Loucy (cell line): ENCODE measurements around the gene BPI.

Source experiments
- H2AFZ ChIP-seq: fragments of 200-600 bp; sonication (generic); 2 replicates; pipeline ENCODE4 v1.6.0; 2016; ENCODE audit warnings: antibody characterized with exemption, mild to moderate bottlenecking, low read length, moderate library complexity
- H3F3A ChIP-seq: fragments of 200-600 bp; 2 replicates; pipeline ENCODE4 v1.6.0; 2016; ENCODE audit warnings: antibody characterized with exemption, low read depth, mild to moderate bottlenecking
- H3K27me3 ChIP-seq: fragments of 200-600 bp; sonication (generic); 2 replicates; pipeline ENCODE4 v1.6.1; 2014; ENCODE audit warnings: low read length, mild to moderate bottlenecking; ENCODE audit not compliant: insufficient read depth, poor library complexity, severe bottlenecking
- H3K36me3 ChIP-seq: fragments of 200-600 bp; sonication (generic); 2 replicates; pipeline ENCODE4 v1.6.1; 2016; ENCODE audit warnings: low read length; ENCODE audit not compliant: insufficient read depth
- H3K4me1 ChIP-seq: fragments of 200-600 bp; sonication (generic); 2 replicates; pipeline ENCODE4 v1.5.1; 2014; ENCODE audit warnings: low read length, mild to moderate bottlenecking; ENCODE audit not compliant: insufficient read depth, poor library complexity, severe bottlenecking
- H3K4me2 ChIP-seq: fragments of 200-600 bp; sonication (generic); 2 replicates; pipeline ENCODE4 v1.6.0; 2014; ENCODE audit warnings: antibody characterized with exemption, low read length, low read depth, mild to moderate bottlenecking; ENCODE audit not compliant: poor library complexity, severe bottlenecking
- H3K4me3 ChIP-seq: fragments of 200-600 bp; sonication (generic); 2 replicates; pipeline ENCODE4 v1.5.1; 2014; ENCODE audit warnings: low read length, mild to moderate bottlenecking, mixed read lengths; ENCODE audit not compliant: poor library complexity, severe bottlenecking
- H3K79me2 ChIP-seq: fragments of 200-600 bp; sonication (generic); 2 replicates; pipeline ENCODE4 v1.6.1; 2014; ENCODE audit warnings: low read length; ENCODE audit not compliant: insufficient read depth
- H3K9ac ChIP-seq: fragments of 200-600 bp; sonication (generic); 2 replicates; pipeline ENCODE4 v1.6.0; 2014; ENCODE audit warnings: mild to moderate bottlenecking, low read depth, low read length, moderate library complexity; ENCODE audit not compliant: poor library complexity, severe bottlenecking
- H3K9me2 ChIP-seq: fragments of 200-600 bp; sonication (generic); replicated peaks from 2 replicates; pipeline ENCODE4 v1.6.1; 2016; ENCODE audit warnings: low read depth, low read length, mixed read lengths
- H3K9me3 ChIP-seq: fragments of 200-600 bp; sonication (generic); 2 replicates; pipeline ENCODE4 v1.6.1; 2014; ENCODE audit warnings: mild to moderate bottlenecking, antibody characterized with exemption, low read length, low read depth; ENCODE audit not compliant: insufficient read depth
- H4K20me1 ChIP-seq: fragments of 200-600 bp; sonication (generic); 2 replicates; pipeline ENCODE4 v1.6.0; 2014; ENCODE audit warnings: antibody characterized with exemption, low read length, mild to moderate bottlenecking; ENCODE audit not compliant: insufficient read depth, poor library complexity, severe bottlenecking
- EZH2phosphoT487 ChIP-seq: fragments of 200-600 bp; IDR thresholded peaks from 2 replicates; pipeline ENCODE4 v1.6.1; 2018; ENCODE audit warnings: antibody characterized with exemption, mild to moderate bottlenecking, moderate library complexity, borderline replicate concordance
- TF ChIP-seq, protein P1 (sequence below): fragments of 200-600 bp; sonication (generic); conservative IDR thresholded peaks from 2 replicates; pipeline ENCODE4 v1.5.1; 2014; ENCODE audit warnings: mild to moderate bottlenecking, antibody characterized with exemption, low read length

Gene BPI

DNA sequence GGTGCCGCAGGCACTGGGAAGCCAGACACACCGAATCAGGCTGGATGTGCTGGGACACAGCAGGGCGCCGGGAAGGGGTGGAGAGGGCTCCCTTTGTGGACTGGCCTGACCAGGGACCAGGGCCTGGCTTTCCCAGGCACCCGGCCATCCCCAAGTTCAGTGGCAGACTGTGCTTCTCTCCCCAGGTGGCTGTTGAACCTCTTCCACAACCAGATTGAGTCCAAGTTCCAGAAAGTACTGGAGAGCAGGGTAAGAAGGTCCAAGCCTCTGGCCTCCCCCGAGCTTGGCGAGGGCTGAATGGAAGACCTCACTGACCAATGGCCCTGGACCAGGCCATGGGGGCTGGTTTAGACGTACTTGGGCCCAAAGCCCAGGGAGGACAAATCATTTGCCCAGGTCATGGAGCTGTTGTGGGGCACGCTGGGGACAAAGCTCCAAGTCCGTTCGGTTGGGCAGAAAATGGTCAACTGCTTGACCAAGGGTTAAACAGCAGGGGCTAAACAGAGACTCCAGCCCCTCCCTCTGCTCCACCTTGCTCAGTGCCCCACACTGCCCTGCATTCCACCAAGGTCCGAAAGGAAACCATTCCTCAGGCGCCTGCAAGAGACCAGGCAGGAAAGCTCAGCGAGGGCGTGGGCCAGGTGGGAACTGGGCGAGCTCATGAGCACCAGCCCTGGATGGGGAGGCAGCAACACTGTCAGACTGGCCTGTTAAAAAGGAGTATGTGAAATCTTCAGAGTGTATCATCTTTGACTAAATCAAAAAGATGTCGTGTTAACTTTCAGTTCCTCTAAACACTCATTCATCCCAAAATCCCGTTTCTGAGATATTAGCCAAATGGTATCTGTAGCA lies 51.4 kb downstream of the BPI start:
- Histone ChIP-seq H3F3A (no peaks in the 10 kb centered on the region), H3K36me3 (no peaks in the 10 kb centered on the region), H3K9me2 (no peaks in the 10 kb centered on the region), H3K9ac (no peak overlapping the region), H3K4me3 (no peak overlapping the region), H3K4me2 (no peak overlapping the region), H4K20me1 (no peaks in the 10 kb centered on the region), H3K9me3 (no peaks in the 10 kb centered on the region), H3K79me2 (no peaks in the 10 kb centered on the region), H3K27me3 (no peaks in the 10 kb centered on the region), H2AFZ (no peak overlapping the region), H3K4me1 (no peaks in the 10 kb centered on the region)
- no peak for TF ChIP-seq EZH2phosphoT487
- TF ChIP-seq, protein P1, sequence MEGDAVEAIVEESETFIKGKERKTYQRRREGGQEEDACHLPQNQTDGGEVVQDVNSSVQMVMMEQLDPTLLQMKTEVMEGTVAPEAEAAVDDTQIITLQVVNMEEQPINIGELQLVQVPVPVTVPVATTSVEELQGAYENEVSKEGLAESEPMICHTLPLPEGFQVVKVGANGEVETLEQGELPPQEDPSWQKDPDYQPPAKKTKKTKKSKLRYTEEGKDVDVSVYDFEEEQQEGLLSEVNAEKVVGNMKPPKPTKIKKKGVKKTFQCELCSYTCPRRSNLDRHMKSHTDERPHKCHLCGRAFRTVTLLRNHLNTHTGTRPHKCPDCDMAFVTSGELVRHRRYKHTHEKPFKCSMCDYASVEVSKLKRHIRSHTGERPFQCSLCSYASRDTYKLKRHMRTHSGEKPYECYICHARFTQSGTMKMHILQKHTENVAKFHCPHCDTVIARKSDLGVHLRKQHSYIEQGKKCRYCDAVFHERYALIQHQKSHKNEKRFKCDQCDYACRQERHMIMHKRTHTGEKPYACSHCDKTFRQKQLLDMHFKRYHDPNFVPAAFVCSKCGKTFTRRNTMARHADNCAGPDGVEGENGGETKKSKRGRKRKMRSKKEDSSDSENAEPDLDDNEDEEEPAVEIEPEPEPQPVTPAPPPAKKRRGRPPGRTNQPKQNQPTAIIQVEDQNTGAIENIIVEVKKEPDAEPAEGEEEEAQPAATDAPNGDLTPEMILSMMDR = no peak

DNA sequence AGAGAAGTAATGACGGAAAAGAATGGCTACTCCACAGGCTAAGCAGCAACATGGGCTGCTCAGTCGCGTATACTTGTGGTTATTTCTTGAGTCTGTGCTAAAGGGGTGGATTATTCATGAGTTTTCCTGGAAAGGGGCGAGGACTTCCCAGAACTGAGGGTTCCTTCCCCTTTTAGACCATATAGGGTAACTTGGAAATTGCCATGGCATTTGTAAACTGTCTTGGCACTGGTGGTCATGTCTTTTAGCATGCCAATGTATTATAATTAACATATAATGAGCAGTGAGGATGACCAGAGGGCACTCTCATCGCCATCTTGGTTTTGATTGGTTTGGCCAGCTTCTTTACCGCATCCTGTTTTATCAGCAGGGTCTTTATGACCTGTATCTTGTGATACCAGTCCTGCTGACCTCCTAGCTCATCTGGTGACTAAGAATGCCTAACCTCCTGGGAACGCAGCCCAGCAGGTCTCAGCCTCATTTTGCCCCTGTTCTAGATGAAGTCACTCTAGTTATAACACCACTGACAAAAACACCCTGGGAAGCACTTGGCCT lies 53.8 kb downstream of the BPI start:
- no peak overlapping the region for H3K4me2 ChIP-seq

DNA sequence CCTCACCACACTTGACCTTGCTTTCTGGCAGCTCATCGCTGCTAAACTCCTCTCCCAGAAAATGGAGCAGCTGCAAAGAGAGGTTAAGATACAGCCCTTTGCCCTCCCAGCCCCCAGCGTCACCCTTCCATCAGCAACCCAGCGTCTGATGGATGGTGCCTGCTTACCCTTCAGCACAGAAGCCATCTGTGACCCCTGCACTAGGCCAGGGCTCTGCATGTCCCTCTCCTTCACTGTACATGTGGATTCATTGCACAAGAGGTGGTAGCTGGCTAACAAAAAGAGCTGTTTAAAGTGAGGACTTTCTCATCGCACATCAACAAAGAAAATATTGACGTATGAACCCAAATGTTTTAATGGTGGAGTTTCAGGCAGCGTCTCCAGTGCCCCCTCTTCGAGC lies 54.6 kb downstream of the BPI start:
- Histone ChIP-seq H3K9me3 (no peaks in the 10 kb centered on the region), H3K4me2 (no peak overlapping the region), H3K79me2 (no peaks in the 10 kb centered on the region), H3K4me1 (no peaks in the 10 kb centered on the region), H2AFZ (no peak overlapping the region), H4K20me1 (no peaks in the 10 kb centered on the region), H3K36me3 (no peaks in the 10 kb centered on the region), H3K27me3 (no peaks in the 10 kb centered on the region), H3K4me3 (no peak overlapping the region), H3K9ac (no peak overlapping the region), H3K9me2 (no peaks in the 10 kb centered on the region), H3F3A (no peaks in the 10 kb centered on the region)
- no peak for TF ChIP-seq EZH2phosphoT487
- TF ChIP-seq, protein P1 = no peak

More for the DNA sequence above, 53.8 kb downstream of the BPI start:
- H3K9ac ChIP-seq = no peak overlapping the region
- no peaks in the 10 kb centered on the region for H3K9me2 ChIP-seq
- H3K36me3 ChIP-seq = no peaks in the 10 kb centered on the region
- H3K27me3 ChIP-seq = no peaks in the 10 kb centered on the region
- H3K79me2 ChIP-seq = no peaks in the 10 kb centered on the region
- no peaks in the 10 kb centered on the region for H3F3A ChIP-seq
- TF ChIP-seq, protein P1 = no peak
- no peak for TF ChIP-seq EZH2phosphoT487
- no peak overlapping the region for H3K4me3 ChIP-seq
- H3K9me3 ChIP-seq = no peaks in the 10 kb centered on the region
- no peaks in the 10 kb centered on the region for H4K20me1 ChIP-seq
- H3K4me1 ChIP-seq = no peaks in the 10 kb centered on the region
- H2AFZ ChIP-seq = no peak overlapping the region
